Kidney (tissue), 14 donors: ENCODE measurements around the gene NR3C2. TPM values are rescaled to one million over a fixed set of nuclear protein-coding genes. Genes with fewer than 3 reads are reported as not detected.

ENCODE experiments used
- DNase-seq, 5 donors: peaks; one replicate each; pipeline ENCODE4 v3.0.0-alpha.2; 2013 to 2020
- FAIRE-seq: peaks from 2 replicates; lab custom pipeline; 2012; peaks lifted over from hg19 to GRCh38; lab: Jason Lieb, UNC
- H3K27ac ChIP-seq, 2 donors: one replicate each; pipeline ENCODE4 v1.7.0; 2013; ENCODE audit warnings: low read depth in 2 of 2, low read length in 2 of 2, inconsistent platforms in 1 of 2
- H3K27me3 ChIP-seq: one replicate; pipeline ENCODE4 v1.7.1; 2013; ENCODE audit warnings: low read length, inconsistent platforms; ENCODE audit not compliant: control insufficient read depth, insufficient read depth
- H3K36me3 ChIP-seq, 3 donors: one replicate each; pipeline versions ENCODE4 v1.7.0 to v1.7.1; 2013; ENCODE audit warnings: low read length in 3 of 3, control low read depth in 1 of 3, inconsistent platforms in 1 of 3; ENCODE audit not compliant: insufficient read depth in 3 of 3, control insufficient read depth in 2 of 3
- H3K4me1 ChIP-seq, 3 donors: one replicate each; pipeline versions ENCODE4 v1.7.0 to v1.7.1; 2013; ENCODE audit warnings: low read length in 3 of 3, inconsistent platforms in 1 of 3, low read depth in 1 of 3; ENCODE audit not compliant: control insufficient read depth in 2 of 3, insufficient read depth in 2 of 3
- H3K4me3 ChIP-seq, 3 donors: one replicate each; pipeline versions ENCODE4 v1.7.0 to v1.8.1; 2013; ENCODE audit warnings: low read length in 3 of 3, control low read depth in 1 of 3, inconsistent platforms in 1 of 3
- H3K9ac ChIP-seq, 3 donors: one replicate each; pipeline versions ENCODE4 v1.7.0 to v1.7.1; 2013; ENCODE audit warnings: low read length in 3 of 3, control low read depth in 1 of 3, inconsistent platforms in 1 of 3
- H3K9me3 ChIP-seq, 3 donors: one replicate each; pipeline versions ENCODE4 v1.7.0 to v1.7.1; 2013; ENCODE audit warnings: low read length in 3 of 3, control low read depth in 1 of 3, inconsistent platforms in 1 of 3; ENCODE audit not compliant: control insufficient read depth in 2 of 3, insufficient read depth in 1 of 3
- CTCF ChIP-seq: IDR thresholded peaks from 3 replicates; pipeline ENCODE4 v1.5.1; 2012; ENCODE audit warnings: mild to moderate bottlenecking, moderate library complexity, borderline replicate concordance; ENCODE audit not compliant: insufficient read depth; ENCODE audit errors: extremely low read depth
- intact Hi-C: fragments of 100-400 bp; cut with DNase I; formaldehyde crosslinking; loops from one replicate; pipeline ENCODE4 v1.11.1; 2022
- polyA plus RNA-seq: library from polyadenylated mRNA; stranded (reverse); fragments of 350-450 nt; fragmentation: Illumina TruSeq; extraction: RNeasy Lipid Tissue Mini Kit (QIAGEN cat#74804); gene quantifications from one replicate; pipeline ENCODE4 v1.2.3, GENCODE V29; 2014; ENCODE audit warnings: low read depth, low replicate concordance; ENCODE audit not compliant: insufficient read depth
- total RNA-seq: library from RNA; stranded (reverse); fragmentation: NEBNext Ultra II Directional; extraction: Animal tissue kit (Norgen Biotek cat#: 25700); gene quantifications from one replicate; pipeline ENCODE4 v1.2.1, GENCODE V29; 2021
- donor health status: control.
- donor health status: control.
- donor health status: control.
- donor health status: control.
- donor health status: control.
- donor health status: DM: yes; HTN: yes; CAD: no.
- donor health status: Normal renal cell carcinoma (clear cell type).

NR3C2 gene
- total and polyA plus RNA-seq, 2 donors from 2014 or later, result 8.7 to 43.4 TPM

- Histone ChIP-seq H3K27me3 (no peaks in the 10 kb centered on the region), H3K4me3 (no peak overlapping the region), H3K27ac (no peak overlapping the region), H3K9me3 (no peaks in the 10 kb centered on the region), H3K36me3 (no peaks in the 10 kb centered on the region), H3K4me1 (no peaks in the 10 kb centered on the region), H3K9ac (no peak overlapping the region)
- FAIRE-seq, result no peak
- no peak for TF ChIP-seq CTCF
- intact Hi-C loops, result no loop called here
- DNase-seq, result no peak
These were observed 259.8 kb downstream of the NR3C2 start for GRCh38 chr4:148182230-148182911.

GRCh38 chr4:148173397-148174017, 268.7 kb downstream of the NR3C2 start:
- TF ChIP-seq CTCF, result no peak
- H3K9me3 ChIP-seq, result no peaks in the 10 kb centered on the region
- H3K9ac ChIP-seq, result no peak overlapping the region
- FAIRE-seq, result no peak
- no peak for DNase-seq
- intact Hi-C loops, result no loop called here
- no peak overlapping the region for H3K27ac ChIP-seq
- no peaks in the 10 kb centered on the region for H3K4me1 ChIP-seq
- H3K27me3 ChIP-seq, result no peaks in the 10 kb centered on the region
- no peaks in the 10 kb centered on the region for H3K36me3 ChIP-seq
- no peak overlapping the region for H3K4me3 ChIP-seq

GRCh38 chr4:148171596-148171995, 270.6 kb downstream of the NR3C2 start:
- Histone ChIP-seq H3K27me3 (no peaks in the 10 kb centered on the region), H3K9ac (no peak overlapping the region), H3K4me3 (no peak overlapping the region), H3K4me1 (peaks cover 0 to 2% (median under 1%) of the 10 kb centered on the region in 3 donors), H3K9me3 (no peaks in the 10 kb centered on the region), H3K36me3 (no peaks in the 10 kb centered on the region), H3K27ac (no peak overlapping the region)
- intact Hi-C loops, result no loop called here
- DNase-seq (no peak), FAIRE-seq (no peak)
- TF ChIP-seq CTCF, result no peak
